ENCODE data around the gene HUNK.

The HUNK gene

DNA sequence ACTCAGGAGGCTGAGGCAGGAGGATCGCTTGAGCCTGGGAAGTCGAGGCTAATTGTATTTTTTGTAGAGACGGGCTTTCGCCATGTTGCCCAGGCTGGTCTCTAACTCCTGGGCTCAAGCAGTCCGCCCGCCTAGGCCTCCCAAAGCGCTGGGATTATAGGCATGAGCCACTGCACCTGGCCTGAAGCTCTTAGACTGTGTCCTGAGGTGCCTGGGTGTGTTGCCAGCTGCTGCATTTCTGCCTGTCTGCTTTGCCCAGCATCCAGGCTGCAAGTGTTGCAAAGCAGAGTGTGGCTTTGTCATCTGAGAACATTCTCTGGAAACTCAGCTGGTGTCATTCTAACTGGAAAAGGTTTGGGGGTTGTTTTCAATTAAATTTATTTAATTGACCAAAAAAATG is 105.0 kb downstream of the HUNK start:
- no peak overlapping the region for H3K4me3 ChIP-seq (replicated peaks in 1 of 2; ENCODE audit: low read depth in 2 of 2, low read length in 2 of 2)
- TF ChIP-seq, protein P1, sequence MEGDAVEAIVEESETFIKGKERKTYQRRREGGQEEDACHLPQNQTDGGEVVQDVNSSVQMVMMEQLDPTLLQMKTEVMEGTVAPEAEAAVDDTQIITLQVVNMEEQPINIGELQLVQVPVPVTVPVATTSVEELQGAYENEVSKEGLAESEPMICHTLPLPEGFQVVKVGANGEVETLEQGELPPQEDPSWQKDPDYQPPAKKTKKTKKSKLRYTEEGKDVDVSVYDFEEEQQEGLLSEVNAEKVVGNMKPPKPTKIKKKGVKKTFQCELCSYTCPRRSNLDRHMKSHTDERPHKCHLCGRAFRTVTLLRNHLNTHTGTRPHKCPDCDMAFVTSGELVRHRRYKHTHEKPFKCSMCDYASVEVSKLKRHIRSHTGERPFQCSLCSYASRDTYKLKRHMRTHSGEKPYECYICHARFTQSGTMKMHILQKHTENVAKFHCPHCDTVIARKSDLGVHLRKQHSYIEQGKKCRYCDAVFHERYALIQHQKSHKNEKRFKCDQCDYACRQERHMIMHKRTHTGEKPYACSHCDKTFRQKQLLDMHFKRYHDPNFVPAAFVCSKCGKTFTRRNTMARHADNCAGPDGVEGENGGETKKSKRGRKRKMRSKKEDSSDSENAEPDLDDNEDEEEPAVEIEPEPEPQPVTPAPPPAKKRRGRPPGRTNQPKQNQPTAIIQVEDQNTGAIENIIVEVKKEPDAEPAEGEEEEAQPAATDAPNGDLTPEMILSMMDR (IDR thresholded peaks at IDR 0.05; ENCODE audit: low read depth, low read length) = no peak
- no peak for DNase-seq (ENCODE audit: low read depth in 2 of 2)

DNA sequence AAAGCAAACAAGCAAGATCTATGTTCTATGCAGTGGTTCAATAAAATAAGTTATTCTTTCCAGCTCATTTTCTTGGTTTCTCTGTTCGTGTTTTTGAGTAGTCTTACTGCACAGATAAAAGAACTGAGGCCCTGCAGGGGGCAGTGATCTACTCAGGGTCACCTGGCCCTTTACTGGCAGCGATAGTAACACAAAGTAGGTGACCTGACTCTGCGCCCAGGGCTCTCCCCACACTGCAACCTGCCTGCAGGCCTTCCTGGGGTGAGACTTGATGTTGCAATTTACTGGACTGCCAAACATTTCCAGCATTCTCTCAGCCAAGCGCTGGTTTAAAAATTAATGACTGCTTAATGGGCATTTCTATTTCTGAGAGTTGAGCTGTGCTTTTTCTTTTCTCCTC is 110.3 kb downstream of the HUNK start:
- no peak overlapping the region for H3K4me3 ChIP-seq (replicated peaks in 1 of 2; ENCODE audit: low read depth in 2 of 2, low read length in 2 of 2)
- TF ChIP-seq, protein P1 (IDR thresholded peaks at IDR 0.05; ENCODE audit: low read depth, low read length) = no peak
- no peak for DNase-seq (ENCODE audit: low read depth in 2 of 2)

DNA sequence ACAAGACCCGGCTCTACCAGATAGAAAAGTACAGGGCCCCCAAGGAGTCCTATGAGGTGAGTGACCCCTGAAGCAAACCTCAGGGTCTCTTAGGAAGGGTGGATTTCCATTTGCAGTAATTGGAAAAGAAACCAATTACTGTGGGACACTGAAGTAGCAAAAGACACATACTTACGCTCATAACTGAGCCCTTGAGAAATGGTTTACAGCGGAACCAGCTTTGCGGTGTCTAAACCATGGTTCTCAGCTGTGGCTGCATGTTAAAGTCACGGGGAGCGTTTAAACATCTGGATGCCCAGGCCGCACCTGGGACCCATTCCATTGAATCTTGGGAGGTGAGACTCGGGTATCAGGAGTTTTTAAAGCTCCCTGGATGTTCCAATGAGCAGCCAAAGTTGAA is 110.7 kb downstream of the HUNK start:
- TF ChIP-seq, protein P1 (IDR thresholded peaks at IDR 0.05; ENCODE audit: low read depth, low read length) = no peak
- no peak overlapping the region for H3K4me3 ChIP-seq (replicated peaks in 1 of 2; ENCODE audit: low read depth in 2 of 2, low read length in 2 of 2)
- no peak for DNase-seq (ENCODE audit: low read depth in 2 of 2)

DNA sequence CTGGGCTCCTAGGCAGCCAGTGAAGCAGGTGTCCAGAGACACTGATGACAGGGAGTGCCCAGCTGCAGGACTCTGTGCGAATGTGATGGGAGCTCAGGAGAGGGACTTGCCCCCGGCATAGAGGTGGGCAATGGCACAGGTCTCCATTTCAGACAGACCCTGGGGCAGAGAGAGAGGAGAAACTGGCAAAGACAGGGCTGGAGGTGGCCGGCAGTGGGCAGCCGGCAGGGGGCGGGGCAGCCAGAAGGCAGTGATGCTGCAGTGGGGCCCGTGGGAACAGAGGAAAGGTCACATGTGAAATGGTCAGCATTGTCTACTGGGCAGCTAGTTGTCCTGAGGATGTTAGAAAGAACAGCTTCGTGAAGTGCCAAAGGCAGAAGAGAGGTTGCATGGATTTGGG is 112.6 kb downstream of the HUNK start:
- H3K4me3 ChIP-seq (replicated peaks in 1 of 2; ENCODE audit: low read depth in 2 of 2, low read length in 2 of 2) = no peak overlapping the region
- TF ChIP-seq, protein P1 (IDR thresholded peaks at IDR 0.05; ENCODE audit: low read depth, low read length) = no peak
- no peak for DNase-seq (ENCODE audit: low read depth in 2 of 2)

DNA sequence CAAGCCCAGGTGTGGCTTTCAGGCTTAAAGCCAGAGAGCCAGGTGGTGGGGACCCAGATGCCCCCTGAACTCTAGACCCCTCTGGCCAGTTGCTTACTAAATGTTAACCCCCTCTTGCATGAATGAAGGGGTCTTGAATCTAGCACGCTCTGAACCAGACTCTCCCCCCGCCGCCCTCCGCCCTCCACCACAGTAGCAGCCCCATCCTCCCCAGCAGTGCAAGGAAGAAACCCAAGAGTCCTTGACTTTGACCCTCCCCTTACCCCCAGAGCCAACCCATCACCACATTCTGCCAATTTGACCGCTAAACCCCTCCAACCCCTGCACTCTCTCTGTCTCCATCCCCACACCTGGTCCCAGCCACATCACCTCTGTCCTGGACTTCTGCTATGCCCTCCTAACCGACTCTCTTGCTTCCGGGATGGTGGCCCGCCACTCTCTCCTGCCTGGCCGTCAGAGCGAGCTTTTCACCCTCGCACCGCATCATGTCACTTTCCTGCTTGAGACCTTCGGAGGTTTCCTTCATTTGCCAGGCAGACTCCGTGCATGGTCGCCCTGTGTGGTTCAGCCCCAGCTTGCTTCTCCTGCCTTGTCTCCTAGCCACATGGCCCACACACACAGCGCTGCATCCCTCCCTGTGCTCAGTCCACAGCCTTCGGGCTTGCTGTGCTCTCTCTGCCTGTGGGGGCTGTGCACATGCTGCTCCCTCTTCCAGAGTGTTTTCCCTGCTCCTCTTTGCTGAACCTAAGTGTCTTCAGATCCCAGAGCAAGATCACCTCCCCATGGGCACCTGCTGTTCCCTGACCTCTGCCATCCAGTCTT is 113.4 kb downstream of the HUNK start:
- TF ChIP-seq, protein P1 (IDR thresholded peaks at IDR 0.05; ENCODE audit: low read depth, low read length) = no peak
- no peak overlapping the region for H3K4me3 ChIP-seq (replicated peaks in 1 of 2; ENCODE audit: low read depth in 2 of 2, low read length in 2 of 2)
- DNase-seq (ENCODE audit: low read depth in 2 of 2) = no peak

DNA sequence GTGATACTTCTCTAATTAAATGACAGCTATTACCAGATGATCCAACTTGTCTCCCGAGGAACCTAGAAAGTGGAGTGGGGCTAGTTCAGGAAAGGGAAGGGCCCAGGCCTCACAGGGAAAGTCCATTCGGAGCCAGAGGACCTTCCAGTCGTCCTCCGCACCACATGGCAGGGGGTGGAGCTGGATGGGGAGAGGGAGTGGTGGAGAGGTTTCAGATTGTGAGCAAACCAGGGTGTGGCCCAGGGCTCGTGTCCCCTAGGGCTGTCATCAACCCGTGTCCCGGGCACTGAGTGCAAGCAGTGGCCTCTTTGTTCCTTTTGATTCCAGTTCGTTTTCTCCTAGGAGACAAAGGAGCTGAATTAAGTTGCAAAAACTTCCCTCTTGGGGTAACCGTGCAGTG is 114.9 kb downstream of the HUNK start:
- TF ChIP-seq, protein P1 (IDR thresholded peaks at IDR 0.05; ENCODE audit: low read depth, low read length) = no peak
- no peak overlapping the region for H3K4me3 ChIP-seq (replicated peaks in 1 of 2; ENCODE audit: low read depth in 2 of 2, low read length in 2 of 2)
- no peak for DNase-seq (ENCODE audit: low read depth in 2 of 2)
